ENCODE measurements around the gene EOLA1. TPM values are rescaled to one million over a fixed set of nuclear protein-coding genes. Genes with fewer than 3 reads are reported as not detected.
"Not testable (repeated sequence)": the region's sequence is repeated elsewhere in the genome, so short reads cannot be mapped to it uniquely, and the experiment has no call there.

The EOLA1 gene
- total RNA-seq, 4 donors from 2014 or later = 9.7 to 20.7 (median 11.6) TPM

GRCh38 chrX:149541521-149542047 is 772 bp downstream of the EOLA1 start:
- H3K36me3 ChIP-seq = peaks cover 0 to 7% of the 10 kb centered on the region in 2 donors
- no peaks in the 10 kb centered on the region for H3K9me3 ChIP-seq
- ATAC-seq = no peak
- H3K27me3 ChIP-seq = no peaks in the 10 kb centered on the region
- peak overlapping the region; percentile 84 to 94 (median 92) for H3K27ac ChIP-seq
- peaks cover 0 to 9% (median 5%) of the 10 kb centered on the region in 3 donors for H3K4me1 ChIP-seq
- peak overlapping the region; percentile 51 to 64 for H3K4me3 ChIP-seq
- TF ChIP-seq POLR2A (IDR thresholded peaks at IDR 0.05) = no peak
- no peak for TF ChIP-seq CTCF (IDR thresholded peaks at IDR 0.05)
- TF ChIP-seq EP300 (IDR thresholded peaks at IDR 0.05) = no peak
- no peak for TF ChIP-seq POLR2AphosphoS5 (IDR thresholded peaks at IDR 0.05)
- WGBS, 2 donors (ENCODE audit: low coverage in 1 of 2) = no CpG with 5 or more reads among the region's 13 CpGs

- not testable (repeated sequence) for H3K9me3 ChIP-seq, H3K36me3 ChIP-seq, H3K27me3 ChIP-seq, H3K27ac ChIP-seq, H3K4me3 ChIP-seq, ATAC-seq, H3K4me1 ChIP-seq
- no CpG with 5 or more reads among the region's 29 CpGs for WGBS, 2 donors (ENCODE audit: low coverage in 1 of 2)
Measured at GRCh38 chrX:149545545-149546543, 5.0 kb downstream of the EOLA1 start.

GRCh38 chrX:149546962-149547361 is 6.2 kb downstream of the EOLA1 start:
- H3K27me3 ChIP-seq, H3K9me3 ChIP-seq, H3K36me3 ChIP-seq, H3K4me1 ChIP-seq, H3K27ac ChIP-seq, H3K4me3 ChIP-seq, ATAC-seq: not testable (repeated sequence)
- WGBS, 2 donors (ENCODE audit: low coverage in 1 of 2) = no CpG with 5 or more reads among the region's 1 CpG

GRCh38 chrX:149547782-149548181 is 7.0 kb downstream of the EOLA1 start:
- not testable (repeated sequence) for H3K36me3 ChIP-seq, H3K4me3 ChIP-seq, H3K27ac ChIP-seq, H3K27me3 ChIP-seq, H3K9me3 ChIP-seq, H3K4me1 ChIP-seq, ATAC-seq
- no CpG with 5 or more reads among the region's 3 CpGs for WGBS, 2 donors (ENCODE audit: low coverage in 1 of 2)

- not testable (repeated sequence) for H3K27me3 ChIP-seq, H3K4me1 ChIP-seq, ATAC-seq, H3K27ac ChIP-seq, H3K36me3 ChIP-seq, H3K4me3 ChIP-seq, H3K9me3 ChIP-seq
- WGBS, 2 donors (ENCODE audit: low coverage in 1 of 2) = no CpG with 5 or more reads among the region's 6 CpGs
Measured at GRCh38 chrX:149549701-149550100, 8.9 kb downstream of the EOLA1 start, which contains the start of gene HSFX3. Gene HSFX3, minus strand, starts transcription at chrX:149549924. Its CDS starts 72 bp downstream, at chrX:149549852.

- not testable (repeated sequence) for H3K27me3 ChIP-seq, ATAC-seq, H3K9me3 ChIP-seq, H3K36me3 ChIP-seq, H3K27ac ChIP-seq, H3K4me1 ChIP-seq, H3K4me3 ChIP-seq
- 86% methylated on average over 1 of the region's 1 CpG; no CpG with 5 or more reads in 1 of the 2 donors for WGBS, 2 donors (ENCODE audit: low coverage in 1 of 2)
Measured at GRCh38 chrX:149550454-149550853, 9.6 kb downstream of the EOLA1 start.

- H3K27ac ChIP-seq, H3K27me3 ChIP-seq, H3K36me3 ChIP-seq, H3K4me3 ChIP-seq, H3K4me1 ChIP-seq, H3K9me3 ChIP-seq, ATAC-seq: not testable (repeated sequence)
- WGBS, 2 donors (ENCODE audit: low coverage in 1 of 2) = no CpG with 5 or more reads among the region's 4 CpGs
Measured at GRCh38 chrX:149551245-149551938, 10.6 kb downstream of the EOLA1 start.

- not testable (repeated sequence) for H3K4me1 ChIP-seq, H3K27me3 ChIP-seq, H3K36me3 ChIP-seq, H3K27ac ChIP-seq, H3K9me3 ChIP-seq, ATAC-seq, H3K4me3 ChIP-seq
- WGBS, 2 donors (ENCODE audit: low coverage in 1 of 2) = no CpG with 5 or more reads among the region's 6 CpGs
Measured at GRCh38 chrX:149551939-149552248, 11.1 kb downstream of the EOLA1 start.

- H3K36me3 ChIP-seq, ATAC-seq: not testable (repeated sequence)
- no CpG with 5 or more reads among the region's 4 CpGs for WGBS, 2 donors (ENCODE audit: low coverage in 1 of 2)
Measured at GRCh38 chrX:149555251-149555650, 14.4 kb downstream of the EOLA1 start.

More at GRCh38 chrX:149555251-149555650, 14.4 kb downstream of the EOLA1 start:
- H3K27ac ChIP-seq, H3K9me3 ChIP-seq, H3K27me3 ChIP-seq, H3K4me1 ChIP-seq, H3K4me3 ChIP-seq: not testable (repeated sequence)
